ENCODE results near the gene THBD. TPM values are rescaled to one million over a fixed set of nuclear protein-coding genes. Genes with fewer than 3 reads are reported as not detected.

Gene THBD
- total RNA-seq, 1 experiment from 2014 or later = not detected

DNA sequence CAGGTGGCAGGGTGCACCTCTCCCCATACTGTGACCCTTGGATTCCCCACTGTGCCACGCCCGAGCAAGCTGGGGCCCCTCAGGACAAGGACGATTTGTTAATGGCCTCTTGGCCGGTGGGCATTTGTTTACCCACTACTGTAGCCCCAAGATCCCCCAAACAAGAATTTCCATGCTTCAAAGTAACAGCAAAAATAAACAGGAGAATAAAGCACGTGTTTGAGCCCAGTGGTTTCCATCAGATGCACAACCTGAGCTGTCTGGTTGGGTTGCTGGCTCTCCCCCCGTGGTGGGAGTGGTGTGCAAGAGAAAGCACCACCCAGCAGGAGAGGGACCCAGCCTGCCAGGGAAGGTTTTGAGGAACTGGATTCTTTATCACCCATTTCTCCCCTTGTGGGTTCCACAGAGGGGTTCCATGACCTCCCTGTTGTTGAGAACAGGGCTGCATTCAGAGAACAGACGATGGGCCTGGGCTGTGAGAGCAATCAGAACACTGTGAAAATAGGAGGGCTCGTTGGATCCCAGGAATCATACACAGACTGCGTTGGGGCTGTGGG is 31.9 kb upstream of the THBD start:
- H4K20me1 ChIP-seq (ENCODE audit: insufficient read depth, low read depth, low read length) = no peaks in the 10 kb centered on the region
- H3K9ac ChIP-seq (ENCODE audit: low read length) = no peak overlapping the region
- DNase-seq = no peak
- no peaks in the 10 kb centered on the region for H3K27me3 ChIP-seq (ENCODE audit: low read length)
- peaks cover 41% of the 10 kb centered on the region for H3K4me1 ChIP-seq (ENCODE audit: low read length)
- H2AFZ ChIP-seq (ENCODE audit: low read length) = peak overlapping the region; percentile 43
- H3K9me3 ChIP-seq (ENCODE audit: low read length) = no peaks in the 10 kb centered on the region
- no peaks in the 10 kb centered on the region for H3K9me2 ChIP-seq (replicated peaks; ENCODE audit: insufficient read depth, low read length)
- H3K27ac ChIP-seq (ENCODE audit: low read length) = no peak overlapping the region
- H3K4me2 ChIP-seq (ENCODE audit: low read depth, low read length, poor library complexity, severe bottlenecking) = no peak overlapping the region
- no peak overlapping the region for H3K4me3 ChIP-seq (ENCODE audit: low read length)
- H3K36me3 ChIP-seq (ENCODE audit: insufficient read depth, low read length) = no peaks in the 10 kb centered on the region
- no peaks in the 10 kb centered on the region for H3K79me2 ChIP-seq (ENCODE audit: low read length)

GRCh38 chr20:23080521-23080920 is 31.0 kb upstream of the THBD start:
- Histone ChIP-seq H3K9me3 (ENCODE audit: low read length) (no peaks in the 10 kb centered on the region), H3K4me3 (ENCODE audit: low read length) (no peak overlapping the region), H3K9me2 (replicated peaks; ENCODE audit: insufficient read depth, low read length) (no peaks in the 10 kb centered on the region), H3K4me2 (ENCODE audit: low read depth, low read length, poor library complexity, severe bottlenecking) (no peak overlapping the region), H2AFZ (ENCODE audit: low read length) (no peak overlapping the region), H3K27me3 (ENCODE audit: low read length) (no peaks in the 10 kb centered on the region), H3K4me1 (ENCODE audit: low read length) (peaks cover 41% of the 10 kb centered on the region), H4K20me1 (ENCODE audit: insufficient read depth, low read depth, low read length) (no peaks in the 10 kb centered on the region), H3K36me3 (ENCODE audit: insufficient read depth, low read length) (no peaks in the 10 kb centered on the region), H3K9ac (ENCODE audit: low read length) (no peak overlapping the region), H3K27ac (ENCODE audit: low read length) (no peak overlapping the region), H3K79me2 (ENCODE audit: low read length) (no peaks in the 10 kb centered on the region)
- DNase-seq = no peak

DNA sequence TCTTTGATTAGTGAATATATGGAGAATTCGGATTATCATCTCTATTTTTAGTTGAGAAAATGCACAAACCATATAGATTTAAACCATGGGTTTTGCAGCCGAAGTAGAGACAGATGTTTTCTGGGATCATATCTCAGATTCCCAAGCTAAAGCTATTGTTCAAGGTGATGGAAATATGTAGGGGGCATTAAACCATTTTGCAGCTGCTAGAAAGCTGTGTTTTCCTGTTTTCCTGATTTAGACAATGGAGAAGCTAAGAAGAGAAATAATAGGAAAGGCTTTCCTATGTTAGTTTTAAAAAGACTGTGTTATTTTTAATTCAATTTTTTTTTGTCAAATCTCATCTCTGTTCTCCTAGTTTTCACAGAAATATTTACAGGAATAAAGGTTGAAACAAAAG is 30.5 kb upstream of the THBD start:
- no peak overlapping the region for H2AFZ ChIP-seq (ENCODE audit: low read length)
- peaks cover 41% of the 10 kb centered on the region for H3K4me1 ChIP-seq (ENCODE audit: low read length)
- no peaks in the 10 kb centered on the region for H4K20me1 ChIP-seq (ENCODE audit: insufficient read depth, low read depth, low read length)
- H3K9me2 ChIP-seq (replicated peaks; ENCODE audit: insufficient read depth, low read length) = no peaks in the 10 kb centered on the region
- H3K79me2 ChIP-seq (ENCODE audit: low read length) = no peaks in the 10 kb centered on the region
- H3K27ac ChIP-seq (ENCODE audit: low read length) = no peak overlapping the region
- H3K4me2 ChIP-seq (ENCODE audit: low read depth, low read length, poor library complexity, severe bottlenecking) = peak overlapping the region; percentile 51
- no peaks in the 10 kb centered on the region for H3K27me3 ChIP-seq (ENCODE audit: low read length)
- H3K9me3 ChIP-seq (ENCODE audit: low read length) = no peaks in the 10 kb centered on the region
- no peak overlapping the region for H3K4me3 ChIP-seq (ENCODE audit: low read length)
- H3K36me3 ChIP-seq (ENCODE audit: insufficient read depth, low read length) = no peaks in the 10 kb centered on the region
- no peak overlapping the region; the same call in 1 of the 2 replicates for H3K9ac ChIP-seq (ENCODE audit: low read length)
- DNase-seq = no peak

- H3K4me2 ChIP-seq (ENCODE audit: low read depth, low read length, poor library complexity, severe bottlenecking) = peak overlapping the region; percentile 51
- H3K9ac ChIP-seq (ENCODE audit: low read length) = no peak overlapping the region
- no peaks in the 10 kb centered on the region for H3K79me2 ChIP-seq (ENCODE audit: low read length)
- H3K27me3 ChIP-seq (ENCODE audit: low read length) = no peaks in the 10 kb centered on the region
- H3K27ac ChIP-seq (ENCODE audit: low read length) = no peak overlapping the region
- peaks cover 41% of the 10 kb centered on the region for H3K4me1 ChIP-seq (ENCODE audit: low read length)
- H3K9me3 ChIP-seq (ENCODE audit: low read length) = no peaks in the 10 kb centered on the region
- no peaks in the 10 kb centered on the region for H3K9me2 ChIP-seq (replicated peaks; ENCODE audit: insufficient read depth, low read length)
- H2AFZ ChIP-seq (ENCODE audit: low read length) = peak overlapping the region; percentile 38; the same call in 1 of the 2 replicates
- H3K4me3 ChIP-seq (ENCODE audit: low read length) = no peak overlapping the region
- no peaks in the 10 kb centered on the region for H3K36me3 ChIP-seq (ENCODE audit: insufficient read depth, low read length)
- DNase-seq = peak; percentile 72
- H4K20me1 ChIP-seq (ENCODE audit: insufficient read depth, low read depth, low read length) = no peaks in the 10 kb centered on the region
These were observed 29.5 kb upstream of the THBD start for GRCh38 chr20:23079016-23079351.

DNA sequence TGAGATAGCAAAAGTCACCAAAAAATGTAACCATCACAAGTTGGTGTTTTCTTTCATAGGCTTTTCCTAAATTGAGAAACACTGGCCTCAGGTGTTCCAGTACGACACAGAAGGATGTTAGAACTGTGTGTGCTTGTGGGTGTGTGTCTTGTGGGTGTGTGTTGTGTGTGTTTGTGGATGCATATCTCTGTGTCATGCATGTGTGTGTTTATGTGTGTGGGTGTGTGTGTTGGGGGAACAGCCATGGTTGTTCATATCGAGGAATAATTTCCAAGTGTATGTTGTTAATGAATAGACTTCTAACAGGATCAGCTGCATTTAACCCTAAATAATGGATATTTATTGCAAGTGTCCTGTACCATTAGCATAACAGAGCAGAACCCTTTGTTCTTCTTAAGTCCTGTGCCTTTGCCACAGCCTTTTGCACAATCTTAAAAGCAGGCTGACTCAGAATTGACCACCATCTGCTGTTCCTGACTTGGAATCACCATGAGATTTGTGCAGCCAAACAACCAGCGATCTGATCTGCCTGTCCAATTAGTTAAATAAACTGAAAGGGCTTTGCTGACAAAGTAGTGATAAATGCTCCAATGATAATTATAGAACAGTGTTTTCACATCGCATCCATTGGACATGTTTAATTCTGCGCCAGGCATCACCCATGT is 29.0 kb upstream of the THBD start:
- Histone ChIP-seq H3K4me1 (ENCODE audit: low read length) (peaks cover 41% of the 10 kb centered on the region), H4K20me1 (ENCODE audit: insufficient read depth, low read depth, low read length) (no peaks in the 10 kb centered on the region), H2AFZ (ENCODE audit: low read length) (no peak overlapping the region), H3K4me3 (ENCODE audit: low read length) (no peak overlapping the region), H3K27ac (ENCODE audit: low read length) (no peak overlapping the region), H3K9me3 (ENCODE audit: low read length) (no peaks in the 10 kb centered on the region), H3K9ac (ENCODE audit: low read length) (no peak overlapping the region), H3K36me3 (ENCODE audit: insufficient read depth, low read length) (no peaks in the 10 kb centered on the region), H3K9me2 (replicated peaks; ENCODE audit: insufficient read depth, low read length) (no peaks in the 10 kb centered on the region), H3K4me2 (ENCODE audit: low read depth, low read length, poor library complexity, severe bottlenecking) (no peak overlapping the region), H3K79me2 (ENCODE audit: low read length) (no peaks in the 10 kb centered on the region), H3K27me3 (ENCODE audit: low read length) (no peaks in the 10 kb centered on the region)
- no peak for DNase-seq

DNA sequence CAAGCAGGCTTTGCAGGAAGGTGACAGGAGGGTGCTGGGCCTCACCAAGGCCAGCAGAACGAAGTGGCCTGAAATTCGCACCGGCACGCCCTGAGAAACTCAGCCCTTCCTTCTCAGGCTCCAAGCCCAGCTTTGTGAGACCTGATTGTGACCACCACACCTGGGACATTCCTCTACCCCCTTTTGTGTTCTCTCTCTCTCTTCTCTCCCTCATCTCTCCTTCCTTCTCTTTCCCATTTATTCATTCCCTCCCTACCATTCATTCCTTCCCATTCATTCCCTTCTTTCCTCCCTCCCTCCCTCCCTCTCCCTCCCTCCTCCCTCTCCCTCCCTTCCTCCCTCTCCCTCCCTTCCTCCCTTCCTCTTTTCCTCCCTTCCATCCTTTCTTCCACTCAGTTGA is 27.8 kb upstream of the THBD start:
- Histone ChIP-seq H3K9me3 (ENCODE audit: low read length) (no peaks in the 10 kb centered on the region), H3K9me2 (replicated peaks; ENCODE audit: insufficient read depth, low read length) (no peaks in the 10 kb centered on the region), H2AFZ (ENCODE audit: low read length) (no peak overlapping the region), H3K79me2 (ENCODE audit: low read length) (no peaks in the 10 kb centered on the region), H3K4me2 (ENCODE audit: low read depth, low read length, poor library complexity, severe bottlenecking) (no peak overlapping the region), H3K4me1 (ENCODE audit: low read length) (peaks cover 29% of the 10 kb centered on the region), H3K27ac (ENCODE audit: low read length) (no peak overlapping the region), H4K20me1 (ENCODE audit: insufficient read depth, low read depth, low read length) (no peaks in the 10 kb centered on the region), H3K4me3 (ENCODE audit: low read length) (no peak overlapping the region), H3K9ac (ENCODE audit: low read length) (no peak overlapping the region), H3K36me3 (ENCODE audit: insufficient read depth, low read length) (no peaks in the 10 kb centered on the region), H3K27me3 (ENCODE audit: low read length) (no peaks in the 10 kb centered on the region)
- DNase-seq = no peak

DNA sequence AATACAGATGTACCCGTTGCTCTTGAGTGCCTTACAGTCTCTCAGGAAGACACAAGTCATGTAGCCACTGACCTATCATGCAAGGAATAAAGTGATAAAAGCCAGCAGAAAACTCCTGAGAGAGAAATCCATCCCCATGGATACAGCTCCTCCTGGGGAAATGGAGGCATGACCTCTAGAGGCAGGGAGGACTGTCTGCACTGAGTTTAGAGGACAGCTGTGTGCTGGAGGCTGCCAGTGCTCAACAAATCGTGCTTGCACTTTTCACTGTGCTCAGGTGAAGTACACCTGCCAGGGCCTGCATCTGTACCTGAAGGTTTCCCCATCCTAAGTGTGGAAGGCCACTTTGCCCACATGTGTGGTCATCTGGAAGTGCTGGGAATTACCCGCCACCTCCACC is 24.6 kb upstream of the THBD start:
- Histone ChIP-seq H3K79me2 (ENCODE audit: low read length) (no peaks in the 10 kb centered on the region), H3K9me3 (ENCODE audit: low read length) (no peaks in the 10 kb centered on the region), H3K4me3 (ENCODE audit: low read length) (no peak overlapping the region), H3K9me2 (replicated peaks; ENCODE audit: insufficient read depth, low read length) (no peaks in the 10 kb centered on the region), H3K27me3 (ENCODE audit: low read length) (no peaks in the 10 kb centered on the region), H3K36me3 (ENCODE audit: insufficient read depth, low read length) (no peaks in the 10 kb centered on the region), H3K4me2 (ENCODE audit: low read depth, low read length, poor library complexity, severe bottlenecking) (no peak overlapping the region), H3K4me1 (ENCODE audit: low read length) (peaks cover under 1% of the 10 kb centered on the region), H4K20me1 (ENCODE audit: insufficient read depth, low read depth, low read length) (no peaks in the 10 kb centered on the region), H3K9ac (ENCODE audit: low read length) (no peak overlapping the region), H3K27ac (ENCODE audit: low read length) (no peak overlapping the region), H2AFZ (ENCODE audit: low read length) (no peak overlapping the region)
- DNase-seq = no peak

- Histone ChIP-seq H4K20me1 (ENCODE audit: insufficient read depth, low read depth, low read length) (no peaks in the 10 kb centered on the region), H3K4me1 (ENCODE audit: low read length) (peaks cover 3% of the 10 kb centered on the region; the same call in 1 of the 2 replicates), H3K27ac (ENCODE audit: low read length) (no peak overlapping the region), H3K4me2 (ENCODE audit: low read depth, low read length, poor library complexity, severe bottlenecking) (no peak overlapping the region), H3K36me3 (ENCODE audit: insufficient read depth, low read length) (no peaks in the 10 kb centered on the region), H3K4me3 (ENCODE audit: low read length) (no peak overlapping the region), H3K27me3 (ENCODE audit: low read length) (no peaks in the 10 kb centered on the region), H2AFZ (ENCODE audit: low read length) (no peak overlapping the region), H3K79me2 (ENCODE audit: low read length) (no peaks in the 10 kb centered on the region), H3K9me3 (ENCODE audit: low read length) (no peaks in the 10 kb centered on the region), H3K9ac (ENCODE audit: low read length) (no peak overlapping the region), H3K9me2 (replicated peaks; ENCODE audit: insufficient read depth, low read length) (no peaks in the 10 kb centered on the region)
- DNase-seq = no peak
These were observed 23.6 kb upstream of the THBD start for GRCh38 chr20:23072892-23073586.

Measured in Karpas-422 (cell line).